GM10266 (cell line): ENCODE data around the gene PAX8.

ENCODE experiments used
- DNase-seq: peaks from one replicate; pipeline ENCODE4 v3.0.0; 2012; ENCODE audit errors: extremely low spot score
- CTCF ChIP-seq: IDR thresholded peaks from 2 replicates; pipeline ENCODE4 v1.5.1; 2012; ENCODE audit warnings: mild to moderate bottlenecking, low read depth; ENCODE audit not compliant: control insufficient read depth, insufficient read depth; ENCODE audit errors: missing control alignments

PAX8 gene

DNA sequence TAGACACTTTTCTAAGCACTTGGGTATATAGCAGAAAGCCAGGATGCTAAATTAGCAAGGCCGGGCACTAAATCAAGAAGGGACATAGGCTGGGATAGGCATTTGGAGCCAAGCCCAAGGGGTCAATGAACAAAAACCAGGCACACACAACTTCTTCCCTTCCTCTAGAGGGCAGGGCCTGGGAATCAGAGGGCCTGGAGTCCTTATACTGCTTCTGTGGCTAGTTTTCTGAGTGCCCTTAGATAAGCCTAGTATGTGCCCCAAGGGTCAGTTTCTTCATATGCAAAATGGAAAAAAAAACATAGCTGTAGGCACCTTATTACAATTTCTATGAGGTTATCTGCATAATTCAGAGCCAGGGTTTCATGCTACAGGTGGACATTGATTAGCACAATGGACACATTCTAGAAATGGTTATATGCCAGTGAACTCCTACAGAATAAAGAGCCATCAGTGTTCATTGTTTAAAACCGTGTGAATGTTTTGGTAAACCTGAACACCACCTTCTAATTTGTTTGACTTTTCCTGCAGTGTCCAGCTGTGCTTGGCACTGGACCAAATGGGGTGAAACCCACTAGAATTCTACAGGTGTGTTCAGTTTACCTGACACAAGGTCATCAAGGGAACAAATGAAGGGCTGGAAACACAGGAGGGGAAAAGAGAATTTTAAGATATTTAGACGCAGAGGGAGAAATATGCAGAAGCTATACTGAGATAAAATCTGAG lies 49.6 kb downstream of the PAX8 start:
- TF ChIP-seq CTCF: no peak
- no peak for DNase-seq

DNA sequence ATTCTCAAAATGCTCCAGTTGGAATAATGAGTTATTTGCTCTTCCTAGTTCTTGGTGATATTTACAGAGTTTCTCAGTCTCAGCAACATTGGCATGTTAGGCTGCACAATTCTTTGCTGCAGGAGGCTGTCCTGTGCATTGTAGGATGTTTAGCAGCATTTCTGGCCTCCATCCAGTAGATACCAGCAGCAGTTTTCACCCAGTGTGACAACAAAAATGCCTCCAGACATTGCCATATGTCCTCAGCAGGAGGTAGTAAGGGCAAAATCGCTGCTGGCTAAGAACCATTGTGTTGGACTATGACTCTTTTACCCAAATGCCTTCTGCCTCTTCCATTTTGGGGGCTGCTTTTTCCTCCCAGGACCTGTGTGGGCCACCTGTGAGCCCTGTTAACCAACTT lies 50.4 kb downstream of the PAX8 start:
- TF ChIP-seq CTCF: no peak
- DNase-seq: no peak

- no peak for DNase-seq
- TF ChIP-seq CTCF: no peak
Measured at GRCh38 chr2:113227698-113228097, 51.0 kb downstream of the PAX8 start.

- no peak for DNase-seq
- TF ChIP-seq CTCF: no peak
Measured at GRCh38 chr2:113227290-113227689, 51.4 kb downstream of the PAX8 start.

DNA sequence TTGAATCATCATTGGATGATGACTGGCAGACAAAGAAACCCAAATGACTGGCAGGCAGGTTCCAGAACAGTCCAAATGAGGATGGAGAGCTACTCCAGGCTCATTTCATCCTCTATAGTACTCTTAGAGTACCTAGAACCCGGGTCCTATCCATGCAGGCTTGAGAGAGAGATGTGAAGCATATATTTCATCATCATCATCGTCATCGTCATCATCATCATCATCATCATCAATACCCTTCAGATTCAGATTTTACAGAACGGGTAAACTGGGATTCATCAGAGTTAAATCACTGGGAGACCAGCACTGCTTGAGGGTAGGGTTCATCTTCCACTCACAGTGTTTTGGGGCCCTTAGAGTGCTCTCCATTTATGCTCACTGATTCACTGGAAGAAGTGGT lies 52.3 kb downstream of the PAX8 start:
- no peak for DNase-seq
- no peak for TF ChIP-seq CTCF

GRCh38 chr2:113225263-113226259 lies 53.2 kb downstream of the PAX8 start:
- DNase-seq: no peak

More at GRCh38 chr2:113225263-113226259, 53.2 kb downstream of the PAX8 start:
- no peak for TF ChIP-seq CTCF
